ENCODE results near the gene DCDC2B. TPM values are rescaled to one million over a fixed set of nuclear protein-coding genes. Genes with fewer than 3 reads are reported as not detected.

DCDC2B gene
- total RNA-seq, 4 donors from 2014 or later, result not detected

- no peak for TF ChIP-seq CTCF (IDR thresholded peaks at IDR 0.05; ENCODE audit: low read depth)
Measured at GRCh38 chr1:32241001-32241763, 32.3 kb downstream of the DCDC2B start.

GRCh38 chr1:32242341-32242851 is 33.5 kb downstream of the DCDC2B start:
- no peak for TF ChIP-seq CTCF (IDR thresholded peaks at IDR 0.05; ENCODE audit: low read depth)

GRCh38 chr1:32246888-32247273 is 38.0 kb downstream of the DCDC2B start, which contains the start of gene FAM167B:
Gene FAM167B (plus strand): TSS chr1:32247222. CDS start chr1:32247422, 200 bp downstream.
- TF ChIP-seq CTCF (IDR thresholded peaks at IDR 0.05; ENCODE audit: low read depth), result no peak

GRCh38 chr1:32247452-32247851 is 38.6 kb downstream of the DCDC2B start:
- no peak for TF ChIP-seq CTCF (IDR thresholded peaks at IDR 0.05; ENCODE audit: low read depth)

- TF ChIP-seq CTCF (IDR thresholded peaks at IDR 0.05; ENCODE audit: low read depth), result no peak
Measured at GRCh38 chr1:32247983-32248889, 39.3 kb downstream of the DCDC2B start.

- TF ChIP-seq CTCF (IDR thresholded peaks at IDR 0.05; ENCODE audit: low read depth), result no peak
Measured at GRCh38 chr1:32249831-32250525, 41.1 kb downstream of the DCDC2B start.
